Nephron (organoid): ENCODE results near the gene ARHGAP26.

Experiments used
- H3K27ac Mint-ChIP-seq, 3 experiments: 2 replicates each; pipeline ENCODE4 v1.8.0; 2020; ENCODE audit warnings: mixed read lengths in 3 of 3, mild to moderate bottlenecking in 2 of 3, moderate library complexity in 1 of 3
- H3K27me3 Mint-ChIP-seq: 2 replicates; pipeline ENCODE4 v1.8.0; 2021; ENCODE audit warnings: low read depth, mild to moderate bottlenecking, moderate library complexity, mixed read lengths
- H3K36me3 Mint-ChIP-seq: 2 replicates; pipeline ENCODE4 v1.8.0; 2020; ENCODE audit warnings: low read depth, mixed read lengths
- H3K4me1 Mint-ChIP-seq: 2 replicates; pipeline ENCODE4 v1.8.0; 2020; ENCODE audit warnings: mixed read lengths
- H3K4me3 Mint-ChIP-seq, 3 experiments: 2 replicates each; pipeline ENCODE4 v1.8.0; 2020; ENCODE audit warnings: mild to moderate bottlenecking in 3 of 3, mixed read lengths in 3 of 3, moderate library complexity in 2 of 3
- H3K9me3 Mint-ChIP-seq: 2 replicates; pipeline ENCODE4 v1.8.0; 2020; ENCODE audit warnings: mixed read lengths
- TF ChIP-seq, protein P1 (sequence below), 3 experiments: fragments of 200-600 bp; sonication (generic); IDR thresholded peaks; one replicate each; pipeline ENCODE4 v1.5.0; 2021; ENCODE audit warnings: antibody characterized with exemption in 3 of 3; ENCODE audit not compliant: unreplicated experiment in 3 of 3

Gene ARHGAP26

DNA sequence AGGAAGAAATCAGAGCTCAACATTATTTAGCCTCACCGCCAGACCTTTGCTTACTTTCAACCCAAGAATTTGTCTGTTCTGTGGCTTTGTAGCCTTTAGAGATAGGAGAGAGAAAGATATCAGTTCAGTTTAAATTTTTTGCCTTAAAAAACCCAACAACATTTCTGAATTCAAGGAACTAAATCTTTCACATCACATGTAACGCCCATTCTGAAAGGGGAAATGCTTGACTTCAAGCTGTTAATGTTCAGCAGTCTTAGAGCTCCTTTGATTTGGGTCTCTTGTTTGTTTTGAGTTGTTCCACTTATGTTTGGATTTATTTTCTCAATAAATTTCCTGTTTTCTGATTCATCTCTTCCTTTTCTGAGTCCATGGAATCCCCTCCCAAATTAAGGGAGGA lies 294.5 kb downstream of the ARHGAP26 start:
- Mint-ChIP-seq H3K27ac (peak overlapping the region; percentile 77 to 89 (median 87)), H3K36me3 (no peaks in the 10 kb centered on the region), H3K27me3 (no peaks in the 10 kb centered on the region), H3K4me1 (peaks cover 91% of the 10 kb centered on the region), H3K4me3 (peak overlapping the region in 1 of 3 experiments; percentile 32), H3K9me3 (no peaks in the 10 kb centered on the region)
- TF ChIP-seq, protein P1, sequence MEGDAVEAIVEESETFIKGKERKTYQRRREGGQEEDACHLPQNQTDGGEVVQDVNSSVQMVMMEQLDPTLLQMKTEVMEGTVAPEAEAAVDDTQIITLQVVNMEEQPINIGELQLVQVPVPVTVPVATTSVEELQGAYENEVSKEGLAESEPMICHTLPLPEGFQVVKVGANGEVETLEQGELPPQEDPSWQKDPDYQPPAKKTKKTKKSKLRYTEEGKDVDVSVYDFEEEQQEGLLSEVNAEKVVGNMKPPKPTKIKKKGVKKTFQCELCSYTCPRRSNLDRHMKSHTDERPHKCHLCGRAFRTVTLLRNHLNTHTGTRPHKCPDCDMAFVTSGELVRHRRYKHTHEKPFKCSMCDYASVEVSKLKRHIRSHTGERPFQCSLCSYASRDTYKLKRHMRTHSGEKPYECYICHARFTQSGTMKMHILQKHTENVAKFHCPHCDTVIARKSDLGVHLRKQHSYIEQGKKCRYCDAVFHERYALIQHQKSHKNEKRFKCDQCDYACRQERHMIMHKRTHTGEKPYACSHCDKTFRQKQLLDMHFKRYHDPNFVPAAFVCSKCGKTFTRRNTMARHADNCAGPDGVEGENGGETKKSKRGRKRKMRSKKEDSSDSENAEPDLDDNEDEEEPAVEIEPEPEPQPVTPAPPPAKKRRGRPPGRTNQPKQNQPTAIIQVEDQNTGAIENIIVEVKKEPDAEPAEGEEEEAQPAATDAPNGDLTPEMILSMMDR (IDR thresholded peaks at IDR 0.05; ENCODE audit: unreplicated experiment in 3 of 3): no peak

- H3K9me3 Mint-ChIP-seq: peaks cover 3% of the 10 kb centered on the region
- peaks cover 4% of the 10 kb centered on the region for H3K36me3 Mint-ChIP-seq
- peak overlapping the region in 1 of 3 experiments; percentile 18 for H3K4me3 Mint-ChIP-seq
- peaks cover 85% of the 10 kb centered on the region for H3K4me1 Mint-ChIP-seq
- peak overlapping the region; percentile 60 to 89 (median 62) for H3K27ac Mint-ChIP-seq
- TF ChIP-seq, protein P1 (IDR thresholded peaks at IDR 0.05; ENCODE audit: unreplicated experiment in 3 of 3): no peak
- H3K27me3 Mint-ChIP-seq: no peaks in the 10 kb centered on the region
Observed at GRCh38 chr5:143065185-143065965, 295.2 kb downstream of the ARHGAP26 start.

- Mint-ChIP-seq H3K27me3 (no peaks in the 10 kb centered on the region), H3K27ac (peak overlapping the region in 2 of 3 experiments; percentile 25 to 89), H3K4me1 (peaks cover 78% of the 10 kb centered on the region), H3K9me3 (peaks cover 4% of the 10 kb centered on the region), H3K4me3 (no peak overlapping the region), H3K36me3 (peaks cover 9% of the 10 kb centered on the region)
- TF ChIP-seq, protein P1 (IDR thresholded peaks at IDR 0.05; ENCODE audit: unreplicated experiment in 3 of 3): no peak
Observed at GRCh38 chr5:143065996-143066522, 295.9 kb downstream of the ARHGAP26 start.

DNA sequence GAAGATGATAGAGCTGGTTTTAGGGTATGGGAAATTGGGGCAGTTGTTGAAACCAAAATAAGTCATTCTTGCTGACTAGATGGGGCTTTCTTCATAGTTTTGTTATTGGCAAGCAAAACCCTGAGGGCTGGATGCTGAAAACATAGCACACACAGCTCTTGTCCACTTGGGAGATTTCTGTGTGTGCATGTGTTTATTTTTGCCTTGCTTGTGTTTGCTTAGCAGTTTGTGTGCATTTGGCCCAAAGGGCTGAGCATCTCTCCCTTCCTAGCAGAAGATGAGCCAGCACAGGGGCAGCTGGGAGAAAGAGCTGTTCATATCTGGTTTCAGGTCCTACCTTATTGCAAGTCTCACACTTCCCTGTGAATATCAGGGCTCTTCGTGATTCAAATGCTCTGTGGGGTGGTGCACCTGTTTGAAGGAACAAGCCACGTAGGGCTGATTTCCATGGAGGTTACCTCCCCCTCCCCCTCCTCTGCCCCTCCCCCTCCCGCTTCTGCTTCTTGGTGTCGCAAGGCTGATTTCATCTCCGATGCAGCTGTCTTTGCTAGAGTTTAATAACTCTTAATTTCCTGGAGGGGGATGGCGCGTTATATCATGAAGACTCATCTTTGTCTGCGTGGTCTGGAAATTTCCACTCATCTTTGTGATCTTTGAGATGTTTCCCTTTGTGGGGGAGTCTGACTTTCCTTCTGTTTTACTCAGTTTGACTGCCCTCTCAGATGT lies 296.5 kb downstream of the ARHGAP26 start:
- H3K4me3 Mint-ChIP-seq: peak overlapping the region in 1 of 3 experiments; percentile 30
- no peaks in the 10 kb centered on the region for H3K27me3 Mint-ChIP-seq
- peak overlapping the region; percentile 86 to 94 (median 89) for H3K27ac Mint-ChIP-seq
- TF ChIP-seq, protein P1 (IDR thresholded peaks at IDR 0.05; ENCODE audit: unreplicated experiment in 3 of 3): no peak
- H3K36me3 Mint-ChIP-seq: peaks cover 12% of the 10 kb centered on the region
- H3K9me3 Mint-ChIP-seq: peaks cover 4% of the 10 kb centered on the region
- peaks cover 71% of the 10 kb centered on the region for H3K4me1 Mint-ChIP-seq

DNA sequence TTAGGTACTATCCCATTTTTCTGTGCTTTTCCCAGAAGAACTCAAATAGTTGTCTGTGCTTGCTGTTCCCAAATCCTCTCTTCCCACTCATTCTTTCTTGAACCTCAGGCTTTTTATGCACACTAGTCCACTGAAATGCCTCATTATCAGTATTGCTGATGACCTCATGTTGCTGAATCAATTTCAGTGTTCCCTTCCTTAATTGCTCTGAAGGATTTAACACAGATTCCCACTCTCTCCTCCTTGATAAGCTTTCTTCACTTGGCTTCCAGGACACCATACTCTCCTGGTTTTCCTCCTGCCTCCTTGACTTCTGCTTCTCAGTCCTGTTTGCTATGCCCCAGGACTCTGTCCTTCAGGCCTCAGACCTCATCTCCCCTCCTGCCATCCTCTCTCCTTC lies 298.5 kb downstream of the ARHGAP26 start:
- Mint-ChIP-seq H3K4me1 (peaks cover 52% of the 10 kb centered on the region), H3K9me3 (peaks cover 11% of the 10 kb centered on the region), H3K4me3 (no peak overlapping the region), H3K27me3 (no peaks in the 10 kb centered on the region), H3K27ac (peak overlapping the region in 2 of 3 experiments; percentile 9 to 23), H3K36me3 (peaks cover 16% of the 10 kb centered on the region)
- TF ChIP-seq, protein P1 (IDR thresholded peaks at IDR 0.05; ENCODE audit: unreplicated experiment in 3 of 3): no peak
